Suprapubic skin (tissue), 4 donors: ENCODE measurements around the gene TPRN. TPM values are rescaled to one million over a fixed set of nuclear protein-coding genes. Genes with fewer than 3 reads are reported as not detected.
A peak's percentile ranks its signal among the peaks of the same experiment; 100 is the strongest.

Experiments used
- DNase-seq, 2 donors: peaks; one replicate each; pipeline ENCODE4 v3.0.0-alpha.2; 2019; ENCODE audit warnings: low spot score in 2 of 2
- H3K27ac ChIP-seq: fragments of 200-600 bp; sonication (generic); one replicate; pipeline ENCODE4 v1.5.1; 2019
- H3K27me3 ChIP-seq: fragments of 200-600 bp; sonication (generic); one replicate; pipeline ENCODE4 v1.5.1; 2019
- H3K36me3 ChIP-seq: fragments of 200-600 bp; sonication (generic); one replicate; pipeline ENCODE4 v1.5.1; 2019
- H3K4me1 ChIP-seq: fragments of 200-600 bp; sonication (generic); one replicate; pipeline ENCODE4 v1.5.1; 2019
- H3K4me3 ChIP-seq: fragments of 200-600 bp; sonication (generic); one replicate; pipeline ENCODE4 v1.5.1; 2019; ENCODE audit warnings: mild to moderate bottlenecking
- H3K9me3 ChIP-seq: fragments of 200-600 bp; sonication (generic); one replicate; pipeline ENCODE4 v1.5.1; 2019
- EP300 ChIP-seq: sonication (generic); formaldehyde crosslinking; IDR thresholded peaks from one replicate; pipeline ENCODE4 v1.6.1; 2017; ENCODE audit warnings: antibody characterized with exemption
- POLR2A ChIP-seq, 2 donors: fragments of 450-650 bp; IDR thresholded peaks; one replicate each; pipeline ENCODE4 v1.6.1; 2017; ENCODE audit warnings: antibody characterized with exemption in 2 of 2, mild to moderate bottlenecking in 2 of 2, moderate library complexity in 2 of 2
- POLR2AphosphoS5 ChIP-seq, 3 donors: sonication (generic); formaldehyde crosslinking; IDR thresholded peaks; one replicate each; pipeline ENCODE4 v1.6.1; 2017; ENCODE audit warnings: antibody characterized with exemption in 3 of 3
- WGBS: methylation state at CpG from one replicate; pipeline ENCODE4 v1.1.5; 2018; 5-methylcytosine and 5-hydroxymethylcytosine counted together
- total RNA-seq, 4 donors: library from RNA; depleted of rRNA; stranded (reverse); fragments of >200 nt; gene quantifications; one replicate each; pipeline ENCODE4 v1.1.0, GENCODE V29; 2016
- TF ChIP-seq, protein P1 (sequence below), 2 donors: fragments of 200-600 bp in 1 of 2; fragments of 450-650 bp in 1 of 2; sonication (generic) in 1 of 2; IDR thresholded peaks; one replicate each; pipeline ENCODE4 v1.5.1; 2016 to 2019; ENCODE audit warnings: antibody characterized with exemption in 2 of 2, mild to moderate bottlenecking in 1 of 2, moderate library complexity in 1 of 2

TPRN gene
- total RNA-seq, 4 donors from 2014 or later, result 12.6 to 23.6 (median 18.7) TPM

DNA sequence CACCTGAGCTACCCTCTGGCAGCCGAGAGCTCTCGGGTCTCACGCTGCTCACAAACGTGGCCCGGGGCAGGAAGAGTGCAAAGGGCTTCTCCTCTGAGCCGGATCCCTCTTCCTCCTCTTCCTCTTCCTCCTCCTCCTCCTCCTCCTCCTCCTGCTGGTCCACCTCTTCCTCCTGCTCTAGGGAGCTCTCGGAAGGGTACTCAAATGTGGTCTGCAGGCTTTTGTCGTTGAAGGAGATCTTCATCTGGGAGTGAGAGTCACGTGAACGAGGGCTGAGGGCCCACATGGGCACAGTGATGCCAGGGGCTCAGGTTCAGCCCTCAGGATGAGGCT is 8.1 kb downstream of the TPRN start:
- Histone ChIP-seq H3K27me3 (no peaks in the 10 kb centered on the region), H3K4me3 (no peak overlapping the region), H3K27ac (no peak overlapping the region), H3K4me1 (peaks cover 52% of the 10 kb centered on the region), H3K36me3 (peaks cover 26% of the 10 kb centered on the region), H3K9me3 (no peaks in the 10 kb centered on the region)
- DNase-seq, result no peak
- 72% methylated on average over 3 of the region's 10 CpGs for WGBS
- TF ChIP-seq POLR2A (IDR thresholded peaks at IDR 0.05), result no peak

DNA sequence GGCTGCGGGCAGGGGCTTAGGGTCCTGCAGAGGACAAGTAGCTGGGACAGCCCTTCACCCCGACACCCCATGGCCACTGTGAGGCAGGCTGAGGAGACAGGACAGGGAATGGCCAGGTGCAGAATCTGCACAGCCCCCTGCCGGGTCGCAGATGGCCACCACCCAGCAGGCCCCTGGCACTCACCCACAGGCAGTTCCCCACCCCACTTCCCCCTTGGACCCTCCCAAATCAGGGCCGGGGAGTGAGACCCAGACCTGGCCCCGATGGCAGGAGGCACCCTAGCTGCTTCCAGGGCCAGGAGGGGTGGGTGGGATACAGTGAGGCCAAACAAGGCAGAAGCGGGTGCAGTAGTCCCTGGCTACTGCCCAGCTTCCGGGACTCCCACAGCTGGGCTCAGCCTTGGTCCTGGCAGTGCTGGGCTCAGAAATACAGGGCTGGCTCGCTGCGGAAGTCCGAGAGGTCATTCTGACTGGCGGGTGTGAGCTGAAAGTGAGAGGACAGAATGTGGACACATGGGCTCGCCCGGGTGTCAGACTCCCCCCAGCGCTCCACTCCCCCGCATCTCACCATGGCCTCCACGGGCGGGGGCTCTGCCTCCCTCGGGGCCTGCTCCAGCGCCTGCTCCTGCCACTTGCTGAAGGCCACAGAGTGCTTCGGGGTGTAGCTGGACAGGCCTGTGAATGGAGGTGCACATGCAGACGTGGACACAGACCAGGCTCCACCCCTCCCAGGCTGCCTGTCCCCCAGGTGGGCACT is 8.7 kb downstream of the TPRN start:
- TF ChIP-seq, protein P1, sequence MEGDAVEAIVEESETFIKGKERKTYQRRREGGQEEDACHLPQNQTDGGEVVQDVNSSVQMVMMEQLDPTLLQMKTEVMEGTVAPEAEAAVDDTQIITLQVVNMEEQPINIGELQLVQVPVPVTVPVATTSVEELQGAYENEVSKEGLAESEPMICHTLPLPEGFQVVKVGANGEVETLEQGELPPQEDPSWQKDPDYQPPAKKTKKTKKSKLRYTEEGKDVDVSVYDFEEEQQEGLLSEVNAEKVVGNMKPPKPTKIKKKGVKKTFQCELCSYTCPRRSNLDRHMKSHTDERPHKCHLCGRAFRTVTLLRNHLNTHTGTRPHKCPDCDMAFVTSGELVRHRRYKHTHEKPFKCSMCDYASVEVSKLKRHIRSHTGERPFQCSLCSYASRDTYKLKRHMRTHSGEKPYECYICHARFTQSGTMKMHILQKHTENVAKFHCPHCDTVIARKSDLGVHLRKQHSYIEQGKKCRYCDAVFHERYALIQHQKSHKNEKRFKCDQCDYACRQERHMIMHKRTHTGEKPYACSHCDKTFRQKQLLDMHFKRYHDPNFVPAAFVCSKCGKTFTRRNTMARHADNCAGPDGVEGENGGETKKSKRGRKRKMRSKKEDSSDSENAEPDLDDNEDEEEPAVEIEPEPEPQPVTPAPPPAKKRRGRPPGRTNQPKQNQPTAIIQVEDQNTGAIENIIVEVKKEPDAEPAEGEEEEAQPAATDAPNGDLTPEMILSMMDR (IDR thresholded peaks at IDR 0.05), result no peak
- TF ChIP-seq POLR2A (IDR thresholded peaks at IDR 0.05) (no peak), EP300 (no peak), POLR2AphosphoS5 (IDR thresholded peaks at IDR 0.05) (no peak)
- H3K36me3 ChIP-seq, result peaks cover 26% of the 10 kb centered on the region
- no peak for DNase-seq
- peaks cover 55% of the 10 kb centered on the region for H3K4me1 ChIP-seq
- H3K27ac ChIP-seq, result no peak overlapping the region
- no peak overlapping the region for H3K4me3 ChIP-seq
- WGBS, result 93% methylated on average over 11 of the region's 22 CpGs
- H3K27me3 ChIP-seq, result no peaks in the 10 kb centered on the region
- H3K9me3 ChIP-seq, result no peaks in the 10 kb centered on the region

DNA sequence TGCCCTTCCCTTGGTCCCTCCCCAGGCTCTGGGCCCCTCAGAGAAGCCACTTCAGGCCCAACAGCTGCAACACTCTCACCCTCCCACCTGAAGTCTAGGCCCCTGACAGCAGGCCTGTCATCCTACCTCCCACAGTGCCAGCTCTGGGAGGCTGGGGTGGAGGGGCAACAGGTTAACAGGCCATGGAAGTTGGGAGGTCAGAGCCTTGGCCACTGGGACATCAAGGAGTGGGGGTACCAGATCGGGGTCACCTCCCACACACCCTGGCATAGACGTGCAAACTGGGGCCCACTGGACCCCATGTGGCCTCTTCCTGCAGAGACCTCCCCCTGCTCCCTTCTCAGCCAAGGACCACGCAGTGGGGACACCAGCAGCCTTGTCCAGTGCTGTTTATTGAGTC is 9.3 kb downstream of the TPRN start:
- peaks cover 62% of the 10 kb centered on the region for H3K4me1 ChIP-seq
- H3K4me3 ChIP-seq, result no peak overlapping the region
- no peaks in the 10 kb centered on the region for H3K9me3 ChIP-seq
- H3K36me3 ChIP-seq, result peaks cover 26% of the 10 kb centered on the region
- TF ChIP-seq EP300, result no peak
- TF ChIP-seq, protein P1 (IDR thresholded peaks at IDR 0.05), result no peak
- no peak for TF ChIP-seq POLR2AphosphoS5 (IDR thresholded peaks at IDR 0.05)
- TF ChIP-seq POLR2A (IDR thresholded peaks at IDR 0.05), result no peak
- WGBS, result no CpG with 5 or more reads among the region's 3 CpGs
- DNase-seq, result no peak
- H3K27me3 ChIP-seq, result no peaks in the 10 kb centered on the region
- no peak overlapping the region for H3K27ac ChIP-seq

DNA sequence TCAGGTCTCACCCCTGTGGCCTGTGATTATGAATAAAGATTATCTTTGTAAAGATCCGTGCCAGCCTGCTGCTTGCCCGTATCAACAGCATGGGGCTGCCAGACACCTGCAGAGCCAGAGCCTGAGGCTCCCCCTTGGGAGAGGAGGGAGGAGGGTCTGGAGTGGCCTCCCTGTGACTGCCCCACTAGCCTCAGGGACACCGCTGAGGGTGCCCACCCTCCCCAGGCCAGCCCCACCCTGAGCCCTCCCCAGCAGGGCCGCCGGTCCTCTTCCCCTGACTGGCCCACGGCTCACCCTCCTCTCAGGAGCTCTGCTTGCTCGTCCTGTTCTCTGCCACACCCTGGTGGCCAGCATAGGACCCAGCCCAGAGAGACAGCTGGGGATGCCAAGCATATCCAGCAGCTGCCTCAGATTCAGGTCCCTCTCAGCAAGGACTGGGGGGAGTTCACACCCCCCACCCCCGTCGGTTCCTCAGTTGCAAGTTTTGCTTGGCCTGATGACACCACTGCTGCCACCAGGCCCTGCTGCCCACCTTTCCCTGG is 10.2 kb downstream of the TPRN start:
- Histone ChIP-seq H3K4me1 (peaks cover 59% of the 10 kb centered on the region), H3K27ac (peak overlapping the region; percentile 97), H3K27me3 (no peaks in the 10 kb centered on the region), H3K36me3 (peaks cover 35% of the 10 kb centered on the region), H3K4me3 (peak overlapping the region; percentile 94), H3K9me3 (no peaks in the 10 kb centered on the region)
- 76% methylated on average over 4 of the region's 9 CpGs for WGBS
- no peak for DNase-seq
- TF ChIP-seq, protein P1 (IDR thresholded peaks at IDR 0.05), result no peak
- TF ChIP-seq POLR2A (IDR thresholded peaks at IDR 0.05) (no peak), EP300 (no peak), POLR2AphosphoS5 (IDR thresholded peaks at IDR 0.05) (no peak)

DNA sequence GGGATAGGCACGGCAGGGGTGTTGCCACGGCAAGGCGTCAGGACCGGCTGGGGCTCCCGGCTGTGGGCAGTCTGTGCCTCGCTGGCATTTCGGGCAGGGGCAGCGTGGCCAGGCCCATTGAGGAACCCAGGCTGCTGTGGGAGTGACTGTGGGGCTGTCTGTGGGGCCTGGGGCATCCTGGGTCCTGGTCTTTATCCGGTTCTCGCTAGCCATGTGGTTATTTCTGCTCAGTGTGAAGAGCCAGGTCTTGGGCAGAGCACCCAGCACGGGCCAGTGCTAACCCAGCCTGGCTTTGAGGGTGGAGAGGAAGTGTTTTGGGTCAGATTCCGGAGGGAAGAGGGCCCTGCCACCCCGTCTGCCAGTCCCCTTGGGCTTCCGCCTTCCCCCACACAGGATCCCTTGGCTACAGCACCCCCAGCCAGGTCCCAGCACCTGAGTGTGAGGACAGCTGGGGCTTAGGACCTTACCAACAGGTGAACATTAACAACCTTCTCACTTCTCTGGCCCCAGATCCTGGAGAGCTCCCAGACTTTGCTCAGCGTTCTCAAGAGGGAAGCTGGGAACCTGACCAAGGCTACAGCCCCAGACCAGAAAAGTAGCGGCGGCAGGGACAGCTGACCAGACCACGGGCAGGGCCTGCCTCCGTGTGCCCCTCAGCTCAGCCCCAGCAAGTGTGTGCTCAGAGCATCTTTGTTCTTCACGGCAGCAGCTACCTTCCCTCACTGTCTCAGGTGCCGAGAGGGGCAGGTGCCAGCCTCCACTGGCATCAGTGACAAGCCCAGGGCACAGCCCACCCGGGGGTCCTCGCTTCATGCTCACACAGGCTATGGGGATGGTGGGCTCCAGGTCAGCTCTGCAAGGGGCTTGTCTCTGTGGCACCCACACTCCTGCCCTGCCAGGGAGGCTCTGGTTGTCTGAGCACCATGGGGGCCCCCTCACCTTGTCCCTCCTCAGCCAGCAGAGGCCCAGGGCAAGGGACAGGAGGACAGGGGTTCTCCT is 10.9 kb downstream of the TPRN start:
- DNase-seq, result no peak
- WGBS, result 44% methylated on average over 6 of the region's 23 CpGs

More for the DNA sequence above, 10.9 kb downstream of the TPRN start:
- peak overlapping the region; percentile 97 for H3K27ac ChIP-seq
- no peaks in the 10 kb centered on the region for H3K27me3 ChIP-seq
- peak overlapping the region; percentile 94 for H3K4me3 ChIP-seq
- peaks cover 51% of the 10 kb centered on the region for H3K4me1 ChIP-seq
- no peaks in the 10 kb centered on the region for H3K9me3 ChIP-seq
- TF ChIP-seq, protein P1 (IDR thresholded peaks at IDR 0.05), result no peak
- TF ChIP-seq EP300 (no peak), POLR2AphosphoS5 (IDR thresholded peaks at IDR 0.05) (peak in 1 of 3 donors; percentile 4), POLR2A (IDR thresholded peaks at IDR 0.05) (no peak)
- peaks cover 43% of the 10 kb centered on the region for H3K36me3 ChIP-seq
